Parathyroid adenoma (tissue), 2 donors: ENCODE data around the gene CSKMT.

Experiments
- H2AFZ ChIP-seq: fragments of 300-600 bp; sonication (generic); one replicate; pipeline ENCODE4 v1.7.0; 2017; ENCODE audit warnings: antibody characterized with exemption, mild to moderate bottlenecking
- H3K27ac ChIP-seq: fragments of 300-600 bp; sonication (generic); one replicate; pipeline ENCODE4 v1.7.0; 2017
- H3K27me3 ChIP-seq: fragments of 300-600 bp; sonication (generic); one replicate; pipeline ENCODE4 v1.7.0; 2017; ENCODE audit warnings: low read length; ENCODE audit not compliant: control insufficient read depth, insufficient read depth
- H3K36me3 ChIP-seq: fragments of 300-600 bp; sonication (generic); one replicate; pipeline ENCODE4 v1.7.0; 2017; ENCODE audit warnings: low read length; ENCODE audit not compliant: control insufficient read depth, insufficient read depth
- H3K4me1 ChIP-seq: fragments of 300-600 bp; sonication (generic); one replicate; pipeline ENCODE4 v1.7.0; 2017; ENCODE audit warnings: control low read depth
- H3K4me2 ChIP-seq: fragments of 300-600 bp; sonication (generic); one replicate; pipeline ENCODE4 v1.7.0; 2017; ENCODE audit warnings: low read length
- H3K4me3 ChIP-seq: fragments of 300-600 bp; sonication (generic); one replicate; pipeline ENCODE4 v1.7.0; 2017; ENCODE audit warnings: low read depth, low read length
- H3K79me2 ChIP-seq: fragments of 300-600 bp; sonication (generic); one replicate; pipeline ENCODE4 v1.7.0; 2017; ENCODE audit warnings: control low read depth
- H3K9ac ChIP-seq: fragments of 300-600 bp; sonication (generic); one replicate; pipeline ENCODE4 v1.7.0; 2017; ENCODE audit warnings: mild to moderate bottlenecking
- H3K9me3 ChIP-seq: fragments of 300-600 bp; sonication (generic); one replicate; pipeline ENCODE4 v1.7.0; 2017; ENCODE audit warnings: low read length; ENCODE audit not compliant: control insufficient read depth
- TF ChIP-seq, protein P1 (sequence below): fragments of 300-600 bp; sonication (generic); IDR thresholded peaks from one replicate; pipeline ENCODE4 v1.7.0; 2017; ENCODE audit warnings: antibody characterized with exemption, mild to moderate bottlenecking
- donor health status: primary hyperparathyroidism.

CSKMT gene

DNA sequence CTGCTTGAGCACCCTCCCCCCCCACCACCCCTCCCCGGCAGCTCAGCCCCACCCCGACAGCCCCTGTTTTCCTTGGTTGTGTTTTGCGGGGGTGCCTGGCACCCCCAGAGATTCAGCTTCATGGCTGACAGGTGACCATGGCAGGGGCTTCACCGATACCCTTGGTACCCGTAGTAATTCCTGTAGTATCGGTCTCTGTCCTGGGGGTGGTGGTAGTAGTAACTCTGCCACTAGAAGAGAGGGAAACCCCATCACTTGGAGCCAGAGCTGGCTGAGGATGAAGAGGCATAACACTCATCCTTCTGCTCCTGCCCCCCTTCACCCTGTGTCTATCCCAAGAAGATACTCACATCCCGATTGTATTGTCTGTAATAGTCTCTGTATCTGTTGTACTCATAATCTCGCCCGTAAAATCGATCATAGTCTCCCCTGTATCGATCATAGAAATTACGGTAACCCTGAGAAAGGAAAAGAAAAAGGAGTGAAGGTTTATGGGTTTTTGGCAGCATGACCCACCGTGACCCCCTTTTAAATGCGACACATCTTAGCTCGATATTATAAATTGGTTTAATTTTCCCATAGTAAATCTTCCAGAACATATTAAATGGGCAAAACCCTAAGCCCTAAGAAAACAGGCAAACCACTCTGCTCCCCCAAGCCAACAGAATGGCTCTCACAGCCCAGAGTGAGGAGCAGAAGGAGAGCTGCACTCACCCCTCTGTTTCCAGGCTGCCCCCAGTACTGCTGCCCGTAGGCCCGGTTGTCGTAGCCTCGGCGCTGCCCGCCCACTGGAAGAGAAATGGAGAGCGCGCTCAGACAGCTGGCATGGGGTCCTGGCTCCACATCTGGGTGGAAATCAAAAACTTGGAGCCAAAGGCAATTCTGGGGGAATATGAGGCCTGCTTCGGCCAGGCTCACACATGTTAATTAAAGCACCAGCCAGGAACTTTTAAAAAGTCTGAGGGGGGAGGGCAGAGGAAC lies 50.3 kb downstream of the CSKMT start:
- Histone ChIP-seq H3K4me2 (no peak overlapping the region), H3K9me3 (no peaks in the 10 kb centered on the region), H3K4me1 (no peaks in the 10 kb centered on the region), H3K9ac (no peak overlapping the region), H3K79me2 (peaks cover 15% of the 10 kb centered on the region), H3K27me3 (no peaks in the 10 kb centered on the region), H2AFZ (no peak overlapping the region), H3K36me3 (no peaks in the 10 kb centered on the region), H3K27ac (no peak overlapping the region), H3K4me3 (no peak overlapping the region)
- TF ChIP-seq, protein P1, sequence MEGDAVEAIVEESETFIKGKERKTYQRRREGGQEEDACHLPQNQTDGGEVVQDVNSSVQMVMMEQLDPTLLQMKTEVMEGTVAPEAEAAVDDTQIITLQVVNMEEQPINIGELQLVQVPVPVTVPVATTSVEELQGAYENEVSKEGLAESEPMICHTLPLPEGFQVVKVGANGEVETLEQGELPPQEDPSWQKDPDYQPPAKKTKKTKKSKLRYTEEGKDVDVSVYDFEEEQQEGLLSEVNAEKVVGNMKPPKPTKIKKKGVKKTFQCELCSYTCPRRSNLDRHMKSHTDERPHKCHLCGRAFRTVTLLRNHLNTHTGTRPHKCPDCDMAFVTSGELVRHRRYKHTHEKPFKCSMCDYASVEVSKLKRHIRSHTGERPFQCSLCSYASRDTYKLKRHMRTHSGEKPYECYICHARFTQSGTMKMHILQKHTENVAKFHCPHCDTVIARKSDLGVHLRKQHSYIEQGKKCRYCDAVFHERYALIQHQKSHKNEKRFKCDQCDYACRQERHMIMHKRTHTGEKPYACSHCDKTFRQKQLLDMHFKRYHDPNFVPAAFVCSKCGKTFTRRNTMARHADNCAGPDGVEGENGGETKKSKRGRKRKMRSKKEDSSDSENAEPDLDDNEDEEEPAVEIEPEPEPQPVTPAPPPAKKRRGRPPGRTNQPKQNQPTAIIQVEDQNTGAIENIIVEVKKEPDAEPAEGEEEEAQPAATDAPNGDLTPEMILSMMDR: no peak

DNA sequence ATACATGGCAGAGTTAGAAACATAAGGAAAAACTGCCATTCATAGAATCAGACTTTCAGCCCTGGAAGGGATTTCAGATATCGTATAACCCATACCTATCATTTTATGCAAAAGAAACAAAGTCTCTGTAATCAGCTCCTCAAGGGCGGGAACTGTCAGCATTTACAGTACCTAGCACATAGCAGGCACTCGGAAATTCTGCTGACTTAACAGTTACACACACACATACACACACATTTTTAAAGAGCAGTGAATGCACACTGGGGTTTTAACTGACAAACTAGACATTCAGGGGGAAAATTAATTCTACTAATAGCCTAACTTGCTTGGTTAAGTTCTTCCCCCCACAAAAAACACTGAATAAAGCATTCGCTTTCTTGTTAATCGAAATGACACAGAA lies 51.1 kb downstream of the CSKMT start:
- no peaks in the 10 kb centered on the region for H3K36me3 ChIP-seq
- TF ChIP-seq, protein P1: no peak
- no peak overlapping the region for H3K4me2 ChIP-seq
- no peaks in the 10 kb centered on the region for H3K4me1 ChIP-seq
- H3K9ac ChIP-seq: no peak overlapping the region
- H3K4me3 ChIP-seq: no peak overlapping the region
- no peak overlapping the region for H2AFZ ChIP-seq
- no peaks in the 10 kb centered on the region for H3K27me3 ChIP-seq
- no peak overlapping the region for H3K27ac ChIP-seq
- peaks cover 15% of the 10 kb centered on the region for H3K79me2 ChIP-seq
- H3K9me3 ChIP-seq: no peaks in the 10 kb centered on the region

DNA sequence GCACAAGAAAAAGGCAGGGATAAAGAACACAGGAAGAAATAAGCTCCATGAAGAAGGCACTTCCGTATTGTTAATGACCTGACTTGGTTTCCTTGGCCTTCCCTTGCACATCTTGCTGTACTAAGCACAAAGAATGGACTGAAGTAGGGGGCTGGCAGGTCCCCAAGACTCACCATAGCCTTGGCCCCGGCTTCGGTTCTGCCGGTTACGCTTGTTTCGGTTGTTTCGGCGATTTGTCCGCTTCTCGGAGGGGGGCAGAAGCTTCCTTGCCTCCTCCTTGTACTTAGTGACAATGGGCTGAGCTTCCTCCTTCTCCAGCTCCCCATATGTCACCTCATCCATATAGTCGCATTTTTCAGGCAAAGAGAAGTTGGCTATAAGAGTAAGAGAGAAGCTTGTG lies 51.7 kb downstream of the CSKMT start:
- peaks cover 18% of the 10 kb centered on the region for H3K79me2 ChIP-seq
- no peak overlapping the region for H3K4me3 ChIP-seq
- H2AFZ ChIP-seq: no peak overlapping the region
- no peaks in the 10 kb centered on the region for H3K9me3 ChIP-seq
- H3K4me1 ChIP-seq: no peaks in the 10 kb centered on the region
- H3K36me3 ChIP-seq: no peaks in the 10 kb centered on the region
- H3K4me2 ChIP-seq: no peak overlapping the region
- no peak overlapping the region for H3K9ac ChIP-seq
- H3K27me3 ChIP-seq: no peaks in the 10 kb centered on the region
- TF ChIP-seq, protein P1: no peak
- H3K27ac ChIP-seq: no peak overlapping the region
